HG03196 (cell line): ENCODE results near the gene ANAPC2.

Experiments
- ATAC-seq: cut with Tn5 transposase; IDR thresholded peaks from one replicate; pipeline ENCODE4 v1.9.1; 2021; ENCODE audit not compliant: unreplicated experiment

Gene ANAPC2

GRCh38 chr9:137164370-137165249, 23.8 kb downstream of the ANAPC2 start:
- ATAC-seq: no peak

GRCh38 chr9:137163805-137164204, 24.6 kb downstream of the ANAPC2 start:
- no peak for ATAC-seq

GRCh38 chr9:137163365-137163715, 25.0 kb downstream of the ANAPC2 start:
- ATAC-seq: no peak

- no peak for ATAC-seq
Measured at GRCh38 chr9:137162505-137163364, 25.6 kb downstream of the ANAPC2 start.

GRCh38 chr9:137161558-137162486, 26.5 kb downstream of the ANAPC2 start:
- no peak for ATAC-seq

- no peak for ATAC-seq
Measured at GRCh38 chr9:137160716-137161557, 27.4 kb downstream of the ANAPC2 start.

GRCh38 chr9:137160054-137160425, 28.3 kb downstream of the ANAPC2 start:
- ATAC-seq: no peak

- no peak for ATAC-seq
Measured at GRCh38 chr9:137159105-137160053, 29.0 kb downstream of the ANAPC2 start.

- no peak for ATAC-seq
Measured at GRCh38 chr9:137158625-137159024, 29.7 kb downstream of the ANAPC2 start.

GRCh38 chr9:137157618-137158415, 30.5 kb downstream of the ANAPC2 start:
- no peak for ATAC-seq

- ATAC-seq: no peak
Measured at GRCh38 chr9:137156567-137157375, 31.6 kb downstream of the ANAPC2 start.

GRCh38 chr9:137152844-137153405, 35.4 kb downstream of the ANAPC2 start:
- no peak for ATAC-seq

- ATAC-seq: peak; percentile 46
Measured at GRCh38 chr9:137150617-137151457, 37.5 kb downstream of the ANAPC2 start.

GRCh38 chr9:137149942-137150616, 38.3 kb downstream of the ANAPC2 start:
- peak; percentile 15 for ATAC-seq

GRCh38 chr9:137149363-137149762, 39.0 kb downstream of the ANAPC2 start:
- no peak for ATAC-seq

GRCh38 chr9:137148661-137149060, 39.7 kb downstream of the ANAPC2 start:
- ATAC-seq: no peak
